Endothelial cell of umbilical vein (primary cell): Measurements from ENCODE around the gene MSL1. TPM values are rescaled to one million over a fixed set of nuclear protein-coding genes. Genes with fewer than 3 reads are reported as not detected.

ENCODE experiments used
- BruUV-seq: library from RNA; stranded (reverse); fragments of 400-500 nt; replicated peaks from 2 replicates; lab custom pipeline; 2021; lab: Mats Ljungman, UMichigan
- CTCF ChIA-PET: fragments of 300-600, 350-600 bp; sonication (Branson Sonifier 250); formaldehyde crosslinking; loops from one replicate; lab custom pipeline; 2021; ENCODE audit warnings: antibody characterized with exemption, inconsistent platforms; lab: Charles Lee
- POLR2A ChIA-PET: fragments of 300-600, 350-600 bp; sonication (Branson Sonifier 250); formaldehyde crosslinking; loops from one replicate; lab custom pipeline; 2021; ENCODE audit warnings: antibody characterized with exemption, inconsistent platforms; lab: Charles Lee
- DNase-seq: peaks from one replicate; pipeline ENCODE4 v3.0.0-alpha.2; 2011; ENCODE audit warnings: low read depth, low spot score
- FAIRE-seq: peaks from 2 replicates; lab custom pipeline; 2011; peaks lifted over from hg19 to GRCh38; lab: Jason Lieb, UNC
- H2AFZ ChIP-seq: 2 replicates; pipeline ENCODE4 v1.6.0; 2012; ENCODE audit warnings: low read depth, low read length, control low read depth, inconsistent platforms
- H3K27ac ChIP-seq: 2 replicates; pipeline ENCODE4 v1.5.1; 2011; ENCODE audit warnings: low read depth, mild to moderate bottlenecking, control low read depth, low read length, moderate library complexity; ENCODE audit not compliant: insufficient read depth
- H3K27me3 ChIP-seq, 2 experiments: 2 replicates each; pipeline versions ENCODE4 v1.6.0 to v1.6.1; 2011; ENCODE audit warnings: low read length in 2 of 2, mixed read lengths in 1 of 2; ENCODE audit not compliant: control insufficient read depth in 2 of 2, insufficient read depth in 2 of 2
- H3K36me3 ChIP-seq, 2 experiments: 2 replicates in 1 of 2; 3 replicates in 1 of 2; pipeline ENCODE4 v1.5.1; 2011; ENCODE audit warnings: low read length in 2 of 2, mild to moderate bottlenecking in 1 of 2, moderate library complexity in 1 of 2; ENCODE audit not compliant: control insufficient read depth in 2 of 2, insufficient read depth in 2 of 2; ENCODE audit errors: extremely low read depth in 1 of 2
- H3K4me1 ChIP-seq: 3 replicates; pipeline ENCODE4 v1.5.1; 2011; ENCODE audit warnings: mild to moderate bottlenecking, low read length; ENCODE audit not compliant: control insufficient read depth, insufficient read depth; ENCODE audit errors: extremely low read depth
- H3K4me2 ChIP-seq: 2 replicates; pipeline ENCODE4 v1.6.1; 2011; ENCODE audit warnings: low read length, control low read depth, mixed read lengths; ENCODE audit not compliant: insufficient read depth
- H3K4me3 ChIP-seq, 3 experiments: fragments of 200-600 bp in 1 of 3; sonication (generic), shearing (Covaris generic) in 1 of 3; replicated peaks in 1 of 3; 2 replicates each; pipeline ENCODE4 v1.5.1; 2011 to 2016; ENCODE audit warnings: control low read depth in 3 of 3, low read length in 3 of 3, mild to moderate bottlenecking in 2 of 3, inconsistent platforms in 1 of 3, low read depth in 1 of 3, moderate library complexity in 1 of 3; ENCODE audit not compliant: insufficient read depth in 1 of 3
- H3K79me2 ChIP-seq: 2 replicates; pipeline ENCODE4 v1.6.0; 2012; ENCODE audit warnings: low read length, inconsistent platforms; ENCODE audit not compliant: control insufficient read depth, insufficient read depth
- H3K9ac ChIP-seq: replicated peaks from 2 replicates; pipeline ENCODE3; 2011; ENCODE audit warnings: low read length, control low read depth; ENCODE audit not compliant: insufficient read depth; ENCODE audit errors: extremely low read depth
- H3K9me1 ChIP-seq: replicated peaks from 3 replicates; pipeline ENCODE4 v1.6.0; 2011; ENCODE audit warnings: mild to moderate bottlenecking, low read length; ENCODE audit not compliant: control insufficient read depth, insufficient read depth; ENCODE audit errors: extremely low read depth
- H3K9me3 ChIP-seq: replicated peaks from 2 replicates; pipeline ENCODE4 v1.5.1; 2012; ENCODE audit warnings: low read length, inconsistent platforms; ENCODE audit not compliant: control insufficient read depth, insufficient read depth
- H4K20me1 ChIP-seq: replicated peaks from 2 replicates; pipeline ENCODE3; 2011; ENCODE audit warnings: mild to moderate bottlenecking, low read length; ENCODE audit not compliant: control insufficient read depth, insufficient read depth; ENCODE audit errors: extremely low read depth
- EZH2 ChIP-seq: IDR thresholded peaks from 2 replicates; pipeline ENCODE4 v1.6.1; 2012; ENCODE audit warnings: borderline replicate concordance, low read depth, mild to moderate bottlenecking, moderate library complexity, low read length, inconsistent platforms; ENCODE audit not compliant: severe bottlenecking
- GATA2 ChIP-seq: IDR thresholded peaks from 2 replicates; pipeline ENCODE4 v1.7.0; 2011; ENCODE audit warnings: low read depth, mild to moderate bottlenecking, moderate library complexity, mixed read lengths, low read length; ENCODE audit not compliant: insufficient read length, insufficient read depth
- JUN ChIP-seq: IDR thresholded peaks from 2 replicates; pipeline ENCODE4 v1.6.1; 2011; ENCODE audit warnings: borderline replicate concordance, low read depth; ENCODE audit not compliant: insufficient read length, insufficient read depth
- MYC ChIP-seq: IDR thresholded peaks from one replicate; pipeline ENCODE4 v1.6.1; 2011; ENCODE audit warnings: mild to moderate bottlenecking, low read depth, low read length
- POLR2A ChIP-seq: IDR thresholded peaks from 2 replicates; pipeline ENCODE4 v1.6.1; 2012; ENCODE audit warnings: low read depth, mild to moderate bottlenecking, control low read depth, low read length
- POLR2AphosphoS5 ChIP-seq: IDR thresholded peaks from 2 replicates; pipeline ENCODE4 v1.6.1; 2012; ENCODE audit warnings: low read depth, mild to moderate bottlenecking, control low read depth, low read length, moderate library complexity; ENCODE audit not compliant: insufficient read depth
- dilution Hi-C: fragments of 300-500 bp; cut with MboI; formaldehyde crosslinking; loops from one replicate; pipeline ENCODE4 v1.15.0; 2019; ENCODE audit warnings: low sequenced_read_pairs; ENCODE audit not compliant: extremely low pct_ligation_motif_present
- intact Hi-C: fragments of 100-400 bp; cut with micrococcal nuclease; formaldehyde crosslinking; loops from one replicate; pipeline ENCODE4 v1.10.0; 2022
- polyA plus RNA-seq, 4 experiments: library from polyadenylated mRNA; depleted of rRNA in 3 of 4; stranded (reverse) in 3 of 4; unstranded in 1 of 4; fragments of >200 nt; gene quantifications; 2 replicates each; pipeline versions ENCODE4 v1.2.1 to v1.2.3, GENCODE V29; 2011 to 2012; ENCODE audit warnings: missing spikeins in 1 of 4
- total RNA-seq: library from RNA; stranded (reverse); gene quantifications from 2 replicates; pipeline ENCODE4 v1.2.3, GENCODE V29; 2021
- TF ChIP-seq, protein P1 (sequence below), 2 donors: IDR thresholded peaks; 1 replicate in 1 of 2; 2 replicates in 1 of 2; pipeline ENCODE4 v1.5.1; 2011; ENCODE audit warnings: low read length in 2 of 2, mild to moderate bottlenecking in 2 of 2, moderate library complexity in 2 of 2, control low read depth in 1 of 2, inconsistent platforms in 1 of 2, low read depth in 1 of 2; ENCODE audit not compliant: insufficient read depth in 1 of 2; ENCODE audit errors: extremely low read depth in 1 of 2
- TF ChIP-seq, protein P2 (sequence below): IDR thresholded peaks from 2 replicates; pipeline ENCODE4 v1.6.1; 2011; ENCODE audit not compliant: insufficient read depth, insufficient read length

MSL1 gene
- total and polyA plus RNA-seq, 2 donors (not counting 3 experiments of a cell fraction or from before 2014, with no cell fraction given) = 30.9 to 95.0 TPM

DNA sequence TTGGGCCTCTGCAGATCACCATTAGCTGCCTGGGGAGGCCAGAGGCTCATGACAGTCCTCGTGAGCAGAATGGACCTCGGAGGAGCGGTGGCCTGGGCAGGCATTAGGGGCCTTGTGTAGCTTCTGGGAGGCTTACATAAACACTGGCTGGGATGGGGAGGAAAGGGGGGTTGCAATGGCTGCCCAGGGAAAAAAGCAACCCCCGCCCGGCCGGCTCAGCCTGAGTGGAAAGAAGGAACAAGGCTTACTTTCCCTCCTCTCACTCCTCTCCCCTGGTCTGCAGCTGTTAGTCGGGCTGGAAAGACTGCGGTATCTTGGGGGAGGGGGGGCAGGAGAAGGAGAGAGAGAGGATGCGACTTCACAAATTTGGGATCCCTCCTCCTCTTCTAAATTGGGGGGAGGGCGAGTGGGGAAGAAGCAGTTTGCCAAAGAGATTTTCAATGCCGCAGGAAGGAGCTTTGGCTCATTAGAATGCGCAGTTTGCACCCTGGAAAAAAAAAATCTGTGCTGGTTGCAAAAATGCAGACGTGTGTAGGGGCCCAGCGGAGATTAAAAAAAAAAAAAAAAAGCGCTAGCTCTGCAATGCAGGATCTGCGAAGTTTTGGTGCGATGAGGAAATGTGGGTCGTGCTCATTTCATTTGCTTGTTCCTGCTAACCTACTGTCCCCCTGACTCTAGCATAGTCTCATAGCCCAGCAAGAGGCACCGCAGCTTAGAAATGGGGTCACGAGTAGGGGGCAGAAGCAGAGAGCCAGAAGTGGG, 14.8 kb upstream of the MSL1 start:
- Histone ChIP-seq H3K27me3 (no peaks in the 10 kb centered on the region), H3K4me1 (peaks cover 49% of the 10 kb centered on the region), H3K4me3 (no peak overlapping the region), H3K27ac (no peak overlapping the region), H3K79me2 (no peaks in the 10 kb centered on the region), H3K4me2 (no peak overlapping the region), H3K9ac (no peak overlapping the region), H3K9me1 (no peaks in the 10 kb centered on the region), H3K9me3 (no peaks in the 10 kb centered on the region), H4K20me1 (no peaks in the 10 kb centered on the region), H2AFZ (peak overlapping the region; percentile 45), H3K36me3 (no peaks in the 10 kb centered on the region)
- intact Hi-C loops = no loop called here
- FAIRE-seq = no peak
- CTCF ChIA-PET = no interaction called here
- TF ChIP-seq EZH2 (no peak), POLR2A (no peak), POLR2AphosphoS5 (no peak), GATA2 (no peak), JUN (no peak), MYC (no peak)
- TF ChIP-seq, protein P1, sequence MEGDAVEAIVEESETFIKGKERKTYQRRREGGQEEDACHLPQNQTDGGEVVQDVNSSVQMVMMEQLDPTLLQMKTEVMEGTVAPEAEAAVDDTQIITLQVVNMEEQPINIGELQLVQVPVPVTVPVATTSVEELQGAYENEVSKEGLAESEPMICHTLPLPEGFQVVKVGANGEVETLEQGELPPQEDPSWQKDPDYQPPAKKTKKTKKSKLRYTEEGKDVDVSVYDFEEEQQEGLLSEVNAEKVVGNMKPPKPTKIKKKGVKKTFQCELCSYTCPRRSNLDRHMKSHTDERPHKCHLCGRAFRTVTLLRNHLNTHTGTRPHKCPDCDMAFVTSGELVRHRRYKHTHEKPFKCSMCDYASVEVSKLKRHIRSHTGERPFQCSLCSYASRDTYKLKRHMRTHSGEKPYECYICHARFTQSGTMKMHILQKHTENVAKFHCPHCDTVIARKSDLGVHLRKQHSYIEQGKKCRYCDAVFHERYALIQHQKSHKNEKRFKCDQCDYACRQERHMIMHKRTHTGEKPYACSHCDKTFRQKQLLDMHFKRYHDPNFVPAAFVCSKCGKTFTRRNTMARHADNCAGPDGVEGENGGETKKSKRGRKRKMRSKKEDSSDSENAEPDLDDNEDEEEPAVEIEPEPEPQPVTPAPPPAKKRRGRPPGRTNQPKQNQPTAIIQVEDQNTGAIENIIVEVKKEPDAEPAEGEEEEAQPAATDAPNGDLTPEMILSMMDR (IDR thresholded peaks at IDR 0.05; ENCODE audit: extremely low read depth in 1 of 2, insufficient read depth in 1 of 2, low read depth in 1 of 2, low read length in 2 of 2) = no peak
- TF ChIP-seq, protein P2, sequence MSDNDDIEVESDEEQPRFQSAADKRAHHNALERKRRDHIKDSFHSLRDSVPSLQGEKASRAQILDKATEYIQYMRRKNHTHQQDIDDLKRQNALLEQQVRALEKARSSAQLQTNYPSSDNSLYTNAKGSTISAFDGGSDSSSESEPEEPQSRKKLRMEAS = no peak
- BruUV-seq = no TSS peak
- dilution Hi-C loops = no loop called here
- no peak for DNase-seq
- POLR2A ChIA-PET = no interaction called here
